Measurements from ENCODE around the gene PDCD4. TPM values are rescaled to one million over a fixed set of nuclear protein-coding genes. Genes with fewer than 3 reads are reported as not detected.

The PDCD4 gene
- 10 to 100 TPM; 36.7 to 48.6 TPM for total RNA-seq

DNA sequence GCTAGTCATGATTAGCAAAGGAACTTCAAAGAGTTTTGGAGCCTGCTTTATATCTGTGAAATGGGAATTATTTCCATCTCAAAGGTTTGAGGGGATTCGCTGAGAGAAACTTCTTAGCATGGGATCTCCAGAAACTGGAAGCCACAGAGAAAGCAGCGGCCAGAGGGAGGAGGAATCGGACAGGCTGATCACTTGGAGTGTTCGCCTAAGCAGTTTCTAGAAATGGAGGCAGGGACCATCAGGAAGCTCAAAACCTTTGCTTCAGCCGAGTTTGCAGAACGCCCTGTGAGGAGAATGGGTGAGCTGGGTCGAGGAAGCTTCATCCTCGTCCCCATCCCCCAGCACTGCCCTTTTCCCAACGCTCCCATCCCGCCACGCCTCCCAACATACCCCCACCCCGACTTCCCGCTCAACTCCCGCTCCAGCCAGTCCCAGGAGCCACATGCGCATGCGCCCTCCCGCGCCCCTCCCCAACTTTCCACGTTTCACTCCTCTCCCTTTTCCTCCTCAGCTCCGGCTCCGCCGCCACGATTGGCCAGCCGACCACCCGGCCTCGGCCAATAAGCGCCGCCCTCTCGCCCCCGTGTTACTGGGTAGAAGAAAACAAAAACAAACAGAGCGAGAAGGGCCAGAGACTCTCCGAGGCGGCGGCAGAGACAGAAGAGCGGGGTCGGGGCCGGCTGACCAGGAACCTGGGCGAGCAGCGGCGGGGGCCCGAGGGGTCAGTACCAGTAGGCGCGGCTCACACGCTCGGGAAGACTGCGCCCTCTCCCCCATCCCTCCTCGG is at the start of gene PDCD4:
Gene PDCD4 (plus strand): TSS at position 631 of the 787 bp plus-strand sequence. CDS start 4,100 bp downstream, outside the sequence.
- ATAC-seq (peak; percentile 91 to 94), DNase-seq (ENCODE audit: low spot score) (peak; percentile 97)
- Mint-ChIP-seq H3K9me3 (peaks cover 3% of the 10 kb centered on the region), H3K4me3 (peak within 1 kb of the TSS; percentile 95), H3K27ac (peak within 1 kb of the TSS; percentile 93 to 97), H3K4me1 (ENCODE audit: low read depth in 2 of 2) (peaks cover 44 to 63% of the 10 kb centered on the region in 2 donors), H3K36me3 (peaks cover 4% of the 10 kb centered on the region), H3K27me3 (no peaks in the 10 kb centered on the region)

DNA sequence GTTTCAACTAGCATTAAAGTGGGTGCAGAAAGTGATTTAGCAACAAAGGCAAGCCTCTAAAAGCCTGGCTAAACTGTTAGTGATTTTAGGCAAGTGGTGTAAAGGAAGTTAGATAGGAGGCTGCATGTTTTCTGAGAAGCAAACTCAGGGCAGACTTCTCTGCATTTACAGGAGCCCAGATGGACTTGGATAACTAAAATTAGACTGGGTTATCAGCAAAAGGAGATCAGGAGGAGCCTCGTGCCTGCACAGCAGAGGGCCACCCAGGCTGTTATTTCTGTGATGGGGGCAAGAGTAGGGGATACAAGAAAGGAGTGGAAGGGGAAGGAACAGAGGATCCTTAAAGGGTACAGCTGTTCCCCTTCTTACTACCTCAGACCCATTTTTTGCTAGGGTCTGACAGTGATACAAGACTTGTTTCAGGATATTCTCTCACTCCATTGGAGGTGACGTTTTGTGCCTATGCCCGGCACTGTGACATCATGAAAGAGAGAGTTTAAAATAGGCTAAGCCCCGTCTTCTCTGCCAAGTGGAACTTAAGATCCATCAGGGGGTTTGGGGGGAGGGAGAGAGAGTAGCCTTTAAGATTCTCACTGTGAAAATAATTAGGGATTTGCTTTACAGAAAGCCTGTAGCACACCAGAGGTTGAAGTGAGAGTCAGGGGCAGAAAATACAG is 49.6 kb upstream of the PDCD4 start:
- ATAC-seq = no peak
- Mint-ChIP-seq H3K27me3 (peaks cover 0 to 3% of the 10 kb centered on the region in 2 donors), H3K4me1 (ENCODE audit: low read depth in 2 of 2) (no peaks in the 10 kb centered on the region), H3K9me3 (no peaks in the 10 kb centered on the region), H3K4me3 (no peak overlapping the region), H3K27ac (no peak overlapping the region), H3K36me3 (no peaks in the 10 kb centered on the region)
- DNase-seq (ENCODE audit: low spot score) = no peak

DNA sequence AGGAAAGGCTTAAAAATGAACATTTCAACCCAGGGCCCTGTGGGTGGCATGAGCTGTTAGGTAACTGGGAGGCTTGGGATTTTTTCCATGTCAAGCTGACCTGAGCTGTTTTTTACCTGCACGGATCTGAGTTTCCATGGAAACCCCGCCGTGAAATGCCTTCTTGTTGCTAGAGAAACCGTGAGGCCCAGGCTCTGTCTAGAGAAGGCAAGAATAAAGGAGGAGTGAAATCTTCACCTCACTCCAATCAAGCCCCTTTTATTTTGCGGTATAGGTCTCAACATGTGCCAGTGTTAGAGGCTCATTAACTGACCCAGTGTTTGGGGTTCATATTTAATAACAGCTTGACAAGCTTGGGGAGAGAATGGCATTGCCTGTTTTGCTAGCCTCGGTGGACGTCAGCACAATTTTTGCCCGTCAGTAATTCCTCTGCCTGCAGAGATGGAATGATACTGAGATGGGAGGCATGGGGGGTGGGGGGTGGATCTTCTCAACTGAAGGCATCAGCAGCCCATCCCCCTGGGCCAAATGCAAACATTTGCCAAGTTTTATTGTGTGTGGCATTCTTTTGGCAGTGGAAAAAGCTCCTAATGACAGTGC is 48.9 kb upstream of the PDCD4 start:
- peaks cover 0 to 3% of the 10 kb centered on the region in 2 donors for H3K27me3 Mint-ChIP-seq
- ATAC-seq (no peak), DNase-seq (ENCODE audit: low spot score) (no peak)
- H3K4me1 Mint-ChIP-seq (ENCODE audit: low read depth in 2 of 2) = no peaks in the 10 kb centered on the region
- H3K4me3 Mint-ChIP-seq = no peak overlapping the region
- H3K27ac Mint-ChIP-seq = no peak overlapping the region
- H3K9me3 Mint-ChIP-seq = no peaks in the 10 kb centered on the region
- H3K36me3 Mint-ChIP-seq = no peaks in the 10 kb centered on the region

DNA sequence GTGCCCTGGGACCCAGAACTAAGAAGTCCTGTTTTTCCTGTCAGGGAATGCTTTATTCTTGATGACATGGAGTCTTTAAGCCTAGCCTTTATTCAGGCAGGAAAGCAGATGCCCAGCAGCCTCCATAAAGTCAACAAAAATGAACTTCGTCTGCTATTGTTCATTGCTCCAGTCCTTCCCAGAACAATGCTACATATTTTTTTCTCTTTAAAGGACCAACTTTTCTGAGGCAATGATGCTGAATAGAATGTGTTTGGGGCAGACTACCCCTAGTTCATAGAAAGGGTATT is 47.6 kb upstream of the PDCD4 start:
- H3K4me1 Mint-ChIP-seq (ENCODE audit: low read depth in 2 of 2) = no peaks in the 10 kb centered on the region

DNA sequence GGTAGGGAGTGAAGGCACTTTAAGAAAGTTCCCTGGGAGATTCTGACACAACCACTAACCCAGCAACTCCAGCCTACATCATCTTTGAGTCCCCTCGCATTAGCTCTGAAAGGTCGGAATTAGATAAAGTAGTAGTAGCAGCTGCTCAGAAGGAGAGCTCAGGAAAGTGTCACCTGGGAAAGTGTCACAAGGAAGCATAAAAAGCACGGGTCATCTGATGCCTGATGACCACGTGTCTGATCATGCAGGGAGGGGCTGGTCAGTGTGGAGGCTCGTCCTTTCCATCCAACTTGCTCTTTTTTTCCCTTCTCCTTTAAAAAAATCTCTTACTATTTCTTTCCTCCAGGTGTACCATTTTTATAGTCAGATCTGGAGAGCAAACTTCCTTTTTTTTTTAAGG is 47.1 kb upstream of the PDCD4 start:
- H3K9me3 Mint-ChIP-seq = no peaks in the 10 kb centered on the region
- H3K4me1 Mint-ChIP-seq (ENCODE audit: low read depth in 2 of 2) = no peaks in the 10 kb centered on the region
- H3K36me3 Mint-ChIP-seq = no peaks in the 10 kb centered on the region
- no peak overlapping the region for H3K27ac Mint-ChIP-seq
- no peak for DNase-seq (ENCODE audit: low spot score)
- no peak for ATAC-seq
- peaks cover 0 to 3% of the 10 kb centered on the region in 2 donors for H3K27me3 Mint-ChIP-seq
- H3K4me3 Mint-ChIP-seq = no peak overlapping the region

More for the DNA sequence above, 47.6 kb upstream of the PDCD4 start:
- DNase-seq (ENCODE audit: low spot score) (no peak), ATAC-seq (no peak)
- Mint-ChIP-seq H3K27me3 (peaks cover 0 to 3% of the 10 kb centered on the region in 2 donors), H3K9me3 (no peaks in the 10 kb centered on the region), H3K27ac (no peak overlapping the region), H3K36me3 (no peaks in the 10 kb centered on the region), H3K4me3 (no peak overlapping the region)

DNA sequence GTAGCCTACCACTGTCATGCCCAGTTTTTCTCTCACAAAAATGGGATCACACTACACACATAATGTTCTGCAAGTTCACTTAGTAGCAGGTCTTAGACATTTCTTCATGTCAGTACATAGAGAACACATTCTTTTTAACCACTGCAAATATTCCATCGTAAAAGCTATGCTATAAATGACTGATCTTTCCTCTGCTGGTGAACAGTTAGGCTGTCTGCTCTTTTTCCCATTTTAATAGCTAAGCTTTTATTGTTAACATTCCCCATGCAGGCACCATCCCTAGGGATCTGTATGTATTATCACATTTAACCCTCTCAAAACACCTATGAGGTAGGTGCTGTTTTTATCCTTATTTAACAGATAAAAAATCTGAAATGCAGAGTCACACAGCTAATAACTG is 46.2 kb upstream of the PDCD4 start:
- H3K4me3 Mint-ChIP-seq = no peak overlapping the region
- no peaks in the 10 kb centered on the region for H3K4me1 Mint-ChIP-seq (ENCODE audit: low read depth in 2 of 2)
- no peaks in the 10 kb centered on the region for H3K36me3 Mint-ChIP-seq
- peaks cover 0 to 3% of the 10 kb centered on the region in 2 donors for H3K27me3 Mint-ChIP-seq
- ATAC-seq (no peak), DNase-seq (ENCODE audit: low spot score) (no peak)
- no peak overlapping the region for H3K27ac Mint-ChIP-seq
- H3K9me3 Mint-ChIP-seq = no peaks in the 10 kb centered on the region

DNA sequence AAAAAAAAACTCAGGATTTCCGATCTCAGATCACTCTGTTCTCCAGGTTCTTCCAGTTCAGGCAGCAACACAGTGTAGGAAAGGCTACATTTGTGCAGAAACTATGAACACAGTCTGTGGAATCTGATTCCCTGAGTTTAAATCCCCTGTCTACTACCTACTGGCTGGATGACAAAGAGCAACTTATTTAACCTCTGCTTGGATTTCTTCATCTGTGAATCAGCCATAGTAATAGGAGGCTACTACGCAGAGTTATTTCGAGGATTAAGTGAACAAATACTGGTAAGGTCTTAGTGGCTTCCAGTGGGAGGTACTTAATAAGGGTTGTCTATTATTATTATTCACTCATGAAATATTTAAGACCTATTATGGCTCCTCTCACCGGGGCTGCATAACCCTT is 44.3 kb upstream of the PDCD4 start:
- DNase-seq (ENCODE audit: low spot score) (no peak), ATAC-seq (no peak)
- Mint-ChIP-seq H3K4me1 (ENCODE audit: low read depth in 2 of 2) (no peaks in the 10 kb centered on the region), H3K4me3 (no peak overlapping the region), H3K27me3 (peaks cover 0 to 3% of the 10 kb centered on the region in 2 donors), H3K9me3 (no peaks in the 10 kb centered on the region), H3K27ac (no peak overlapping the region), H3K36me3 (no peaks in the 10 kb centered on the region)

DNA sequence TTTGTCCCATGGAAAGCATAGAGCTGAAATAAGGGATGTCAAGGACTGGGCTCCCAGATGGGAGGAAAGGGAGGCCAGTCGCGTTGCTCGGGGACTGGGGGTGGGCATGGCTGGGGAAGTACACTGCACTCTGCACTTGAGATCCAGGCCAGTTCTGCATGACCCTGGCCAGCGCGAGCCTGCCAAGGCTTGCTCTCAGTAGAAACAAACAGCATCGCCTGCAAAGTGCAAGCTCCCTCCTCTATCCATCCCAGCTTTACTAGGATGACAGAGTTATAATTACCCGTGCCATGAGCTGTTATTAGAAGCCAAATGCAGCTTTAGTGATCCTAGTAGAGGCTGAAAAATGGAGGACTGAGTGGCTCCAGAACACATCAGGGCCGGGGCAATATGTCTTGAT is 43.9 kb upstream of the PDCD4 start:
- Mint-ChIP-seq H3K27me3 (peaks cover 0 to 3% of the 10 kb centered on the region in 2 donors), H3K9me3 (no peaks in the 10 kb centered on the region), H3K4me3 (no peak overlapping the region), H3K36me3 (no peaks in the 10 kb centered on the region), H3K27ac (no peak overlapping the region), H3K4me1 (ENCODE audit: low read depth in 2 of 2) (no peaks in the 10 kb centered on the region)
- ATAC-seq (no peak), DNase-seq (ENCODE audit: low spot score) (no peak)

DNA sequence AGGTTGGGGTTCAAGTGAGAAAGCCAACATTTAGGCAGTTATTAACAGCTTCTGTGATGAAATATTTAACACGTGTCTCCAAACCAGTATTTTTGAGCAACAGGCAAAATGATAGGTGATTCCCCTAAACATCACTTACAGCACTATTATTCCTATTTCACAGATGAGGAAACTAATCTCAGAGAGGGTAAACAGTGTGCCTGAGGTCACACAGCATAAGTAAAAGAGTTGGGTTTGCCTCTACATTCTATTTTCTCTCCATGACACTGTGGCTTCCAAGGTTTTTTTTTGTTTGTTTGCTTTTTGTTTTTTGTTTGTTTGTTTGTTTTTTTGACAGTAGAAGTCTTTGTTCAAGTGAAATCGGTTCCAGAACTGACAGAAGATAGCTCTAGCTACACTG is 43.2 kb upstream of the PDCD4 start:
- DNase-seq (ENCODE audit: low spot score) (no peak), ATAC-seq (no peak)
- Mint-ChIP-seq H3K4me1 (ENCODE audit: low read depth in 2 of 2) (no peaks in the 10 kb centered on the region), H3K27me3 (peaks cover 0 to 3% of the 10 kb centered on the region in 2 donors), H3K4me3 (no peak overlapping the region), H3K27ac (no peak overlapping the region), H3K9me3 (no peaks in the 10 kb centered on the region), H3K36me3 (no peaks in the 10 kb centered on the region)

DNA sequence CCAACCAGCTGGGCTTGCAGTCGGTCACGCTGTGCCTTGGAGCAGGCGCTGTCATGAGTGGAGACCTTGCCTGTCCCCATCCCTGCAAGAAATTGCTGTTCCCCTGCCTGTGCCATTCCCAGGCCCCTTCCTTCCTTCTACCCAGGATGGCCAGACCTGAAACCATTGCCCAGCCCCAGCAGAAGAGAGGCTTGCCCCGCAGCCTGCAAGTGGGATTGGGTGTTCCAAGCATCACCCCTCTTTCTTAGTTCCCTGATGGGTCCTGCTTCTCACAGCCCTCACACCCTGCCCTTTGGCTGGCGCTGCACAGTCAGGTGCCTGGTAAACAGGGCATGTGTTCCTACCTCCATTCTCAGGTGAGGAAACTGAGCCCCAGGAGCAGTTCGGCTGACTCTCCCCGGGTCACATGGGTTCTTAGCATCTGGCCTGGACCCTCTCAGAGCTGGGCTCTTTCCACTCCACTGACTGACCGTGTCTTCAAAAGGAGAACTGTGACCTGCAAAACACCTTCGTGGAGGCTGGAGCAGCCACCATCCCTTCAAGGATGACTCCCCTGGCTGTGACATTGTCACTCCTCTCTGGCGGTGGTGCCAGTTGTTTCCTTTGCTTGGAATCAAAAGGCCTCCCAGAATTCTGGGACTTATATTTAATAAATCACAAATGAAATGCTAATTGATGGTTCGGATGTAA is 41.9 kb upstream of the PDCD4 start:
- no peak overlapping the region for H3K27ac Mint-ChIP-seq

DNA sequence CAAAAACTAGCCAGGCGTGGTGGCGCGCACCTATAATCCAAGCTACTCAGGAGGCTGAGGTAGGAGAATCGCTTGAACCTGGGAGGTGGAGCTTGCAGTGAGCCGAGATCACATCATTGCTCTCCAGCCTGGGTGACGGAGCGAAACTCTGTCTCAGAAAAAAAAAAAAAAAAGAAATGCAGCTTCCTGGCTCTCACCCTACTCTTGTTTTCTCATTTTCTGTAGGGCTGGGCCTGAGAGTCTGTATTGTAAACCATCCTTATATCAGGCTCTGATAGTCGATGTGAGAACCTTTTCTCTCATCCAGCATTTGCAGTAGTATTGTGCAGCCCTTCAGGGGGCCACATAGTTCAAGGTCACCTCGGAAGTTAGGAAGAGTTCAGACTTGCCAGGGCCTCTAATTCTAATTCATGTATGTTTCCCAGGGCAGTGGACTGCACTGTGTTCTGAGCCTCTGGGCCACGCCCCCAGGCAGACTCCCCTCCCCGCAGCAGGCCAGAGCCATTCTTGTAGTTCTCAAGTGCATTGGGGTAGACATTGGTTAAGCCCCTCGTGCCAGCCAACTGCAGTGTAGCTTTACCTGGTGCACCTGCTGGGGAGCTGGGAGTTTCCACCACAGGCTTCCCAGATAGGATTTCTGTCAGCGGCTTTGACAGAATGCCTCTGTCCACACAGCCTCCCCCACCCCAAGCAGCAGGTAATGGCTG is 38.3 kb upstream of the PDCD4 start:
- no peaks in the 10 kb centered on the region for H3K9me3 Mint-ChIP-seq
- peaks cover 0 to 5% of the 10 kb centered on the region in 2 donors for H3K27me3 Mint-ChIP-seq
- H3K4me3 Mint-ChIP-seq = no peak overlapping the region
- DNase-seq (ENCODE audit: low spot score) (no peak), ATAC-seq (peak in 1 of 2 donors; percentile 33)
- H3K36me3 Mint-ChIP-seq = no peaks in the 10 kb centered on the region
- no peak overlapping the region for H3K27ac Mint-ChIP-seq
- no peaks in the 10 kb centered on the region for H3K4me1 Mint-ChIP-seq (ENCODE audit: low read depth in 2 of 2)

More for the DNA sequence above, 41.9 kb upstream of the PDCD4 start:
- no peaks in the 10 kb centered on the region for H3K4me1 Mint-ChIP-seq (ENCODE audit: low read depth in 2 of 2)
- ATAC-seq (no peak), DNase-seq (ENCODE audit: low spot score) (no peak)
- no peaks in the 10 kb centered on the region for H3K27me3 Mint-ChIP-seq
- no peaks in the 10 kb centered on the region for H3K9me3 Mint-ChIP-seq
- H3K4me3 Mint-ChIP-seq = no peak overlapping the region
- H3K36me3 Mint-ChIP-seq = no peaks in the 10 kb centered on the region

DNA sequence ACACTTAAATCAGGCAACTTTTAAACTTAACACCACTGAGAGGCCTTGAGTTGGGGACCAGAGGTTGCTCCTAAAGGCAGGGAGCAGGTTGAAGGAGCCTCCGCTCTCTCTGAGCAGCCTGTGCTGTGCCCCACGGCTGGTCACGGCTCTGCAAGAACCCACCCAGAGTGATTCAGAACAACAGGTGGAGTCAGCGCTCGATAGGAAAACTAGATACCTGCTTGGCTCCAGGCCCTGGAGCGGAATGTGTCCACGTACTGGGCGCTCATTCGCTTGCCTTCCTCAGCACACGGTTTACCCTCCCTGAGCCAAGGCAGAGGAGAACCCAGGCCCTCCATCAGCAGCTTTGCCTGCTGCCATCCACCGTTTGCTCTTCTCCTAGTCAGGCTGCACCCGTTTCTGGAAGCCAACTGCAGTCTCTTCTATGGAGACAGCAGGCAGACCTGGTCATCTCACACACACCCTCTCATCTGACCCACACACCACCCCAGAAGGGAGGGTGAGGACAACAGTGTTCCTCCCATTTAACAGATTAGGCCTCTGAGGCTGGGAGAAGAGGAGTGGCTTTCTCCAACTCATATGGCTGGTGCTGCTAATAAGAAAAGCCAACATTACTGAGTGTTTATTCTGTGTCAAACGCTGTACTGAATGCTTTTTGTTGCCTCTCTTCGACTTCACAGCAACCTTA is 37.6 kb upstream of the PDCD4 start:
- H3K36me3 Mint-ChIP-seq = no peaks in the 10 kb centered on the region

More for the DNA sequence above, 37.6 kb upstream of the PDCD4 start:
- H3K4me3 Mint-ChIP-seq = no peak overlapping the region
- H3K4me1 Mint-ChIP-seq (ENCODE audit: low read depth in 2 of 2) = no peaks in the 10 kb centered on the region
- no peak for ATAC-seq
- H3K9me3 Mint-ChIP-seq = no peaks in the 10 kb centered on the region
- H3K27ac Mint-ChIP-seq = no peak overlapping the region
- DNase-seq (ENCODE audit: low spot score) = no peak
- peaks cover 0 to 5% of the 10 kb centered on the region in 2 donors for H3K27me3 Mint-ChIP-seq
